Parathyroid adenoma (tissue), 2 donors: ENCODE results near the gene ZDHHC14.

Source experiments
- H2AFZ ChIP-seq: fragments of 300-600 bp; sonication (generic); one replicate; pipeline ENCODE4 v1.7.0; 2017; ENCODE audit warnings: antibody characterized with exemption, mild to moderate bottlenecking
- H3K27ac ChIP-seq: fragments of 300-600 bp; sonication (generic); one replicate; pipeline ENCODE4 v1.7.0; 2017
- H3K27me3 ChIP-seq: fragments of 300-600 bp; sonication (generic); one replicate; pipeline ENCODE4 v1.7.0; 2017; ENCODE audit warnings: low read length; ENCODE audit not compliant: control insufficient read depth, insufficient read depth
- H3K36me3 ChIP-seq: fragments of 300-600 bp; sonication (generic); one replicate; pipeline ENCODE4 v1.7.0; 2017; ENCODE audit warnings: low read length; ENCODE audit not compliant: control insufficient read depth, insufficient read depth
- H3K4me1 ChIP-seq: fragments of 300-600 bp; sonication (generic); one replicate; pipeline ENCODE4 v1.7.0; 2017; ENCODE audit warnings: control low read depth
- H3K4me2 ChIP-seq: fragments of 300-600 bp; sonication (generic); one replicate; pipeline ENCODE4 v1.7.0; 2017; ENCODE audit warnings: low read length
- H3K4me3 ChIP-seq: fragments of 300-600 bp; sonication (generic); one replicate; pipeline ENCODE4 v1.7.0; 2017; ENCODE audit warnings: low read depth, low read length
- H3K79me2 ChIP-seq: fragments of 300-600 bp; sonication (generic); one replicate; pipeline ENCODE4 v1.7.0; 2017; ENCODE audit warnings: control low read depth
- H3K9ac ChIP-seq: fragments of 300-600 bp; sonication (generic); one replicate; pipeline ENCODE4 v1.7.0; 2017; ENCODE audit warnings: mild to moderate bottlenecking
- H3K9me3 ChIP-seq: fragments of 300-600 bp; sonication (generic); one replicate; pipeline ENCODE4 v1.7.0; 2017; ENCODE audit warnings: low read length; ENCODE audit not compliant: control insufficient read depth
- TF ChIP-seq, protein P1 (sequence below): fragments of 300-600 bp; sonication (generic); IDR thresholded peaks from one replicate; pipeline ENCODE4 v1.7.0; 2017; ENCODE audit warnings: antibody characterized with exemption, mild to moderate bottlenecking
- donor health status: primary hyperparathyroidism.

ZDHHC14 gene

DNA sequence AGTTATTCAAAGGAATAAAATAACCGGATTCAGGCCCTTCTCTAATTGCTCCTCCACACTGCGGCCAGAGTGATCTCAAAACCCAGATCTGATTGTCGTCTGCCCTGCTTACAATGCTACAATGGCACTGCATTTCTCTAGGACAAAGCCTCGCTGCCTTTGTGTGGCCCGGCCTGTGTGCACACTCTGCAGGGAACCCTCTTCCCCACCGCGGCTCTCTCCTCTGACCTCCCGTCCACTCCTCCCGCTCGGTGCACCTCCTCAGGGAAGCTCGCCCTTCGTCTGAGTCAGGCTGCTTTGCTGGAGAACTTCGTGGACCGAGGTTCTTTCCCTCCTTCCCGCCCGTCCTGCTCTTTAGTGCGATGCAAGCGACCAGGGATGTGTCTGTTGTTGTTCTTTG, 340.4 kb downstream of the ZDHHC14 start:
- Histone ChIP-seq H3K36me3 (no peaks in the 10 kb centered on the region), H3K79me2 (no peaks in the 10 kb centered on the region), H3K4me3 (no peak overlapping the region), H3K9ac (no peak overlapping the region), H2AFZ (no peak overlapping the region), H3K27ac (no peak overlapping the region), H3K4me2 (no peak overlapping the region), H3K27me3 (no peaks in the 10 kb centered on the region), H3K9me3 (no peaks in the 10 kb centered on the region), H3K4me1 (no peaks in the 10 kb centered on the region)
- TF ChIP-seq, protein P1, sequence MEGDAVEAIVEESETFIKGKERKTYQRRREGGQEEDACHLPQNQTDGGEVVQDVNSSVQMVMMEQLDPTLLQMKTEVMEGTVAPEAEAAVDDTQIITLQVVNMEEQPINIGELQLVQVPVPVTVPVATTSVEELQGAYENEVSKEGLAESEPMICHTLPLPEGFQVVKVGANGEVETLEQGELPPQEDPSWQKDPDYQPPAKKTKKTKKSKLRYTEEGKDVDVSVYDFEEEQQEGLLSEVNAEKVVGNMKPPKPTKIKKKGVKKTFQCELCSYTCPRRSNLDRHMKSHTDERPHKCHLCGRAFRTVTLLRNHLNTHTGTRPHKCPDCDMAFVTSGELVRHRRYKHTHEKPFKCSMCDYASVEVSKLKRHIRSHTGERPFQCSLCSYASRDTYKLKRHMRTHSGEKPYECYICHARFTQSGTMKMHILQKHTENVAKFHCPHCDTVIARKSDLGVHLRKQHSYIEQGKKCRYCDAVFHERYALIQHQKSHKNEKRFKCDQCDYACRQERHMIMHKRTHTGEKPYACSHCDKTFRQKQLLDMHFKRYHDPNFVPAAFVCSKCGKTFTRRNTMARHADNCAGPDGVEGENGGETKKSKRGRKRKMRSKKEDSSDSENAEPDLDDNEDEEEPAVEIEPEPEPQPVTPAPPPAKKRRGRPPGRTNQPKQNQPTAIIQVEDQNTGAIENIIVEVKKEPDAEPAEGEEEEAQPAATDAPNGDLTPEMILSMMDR: no peak

DNA sequence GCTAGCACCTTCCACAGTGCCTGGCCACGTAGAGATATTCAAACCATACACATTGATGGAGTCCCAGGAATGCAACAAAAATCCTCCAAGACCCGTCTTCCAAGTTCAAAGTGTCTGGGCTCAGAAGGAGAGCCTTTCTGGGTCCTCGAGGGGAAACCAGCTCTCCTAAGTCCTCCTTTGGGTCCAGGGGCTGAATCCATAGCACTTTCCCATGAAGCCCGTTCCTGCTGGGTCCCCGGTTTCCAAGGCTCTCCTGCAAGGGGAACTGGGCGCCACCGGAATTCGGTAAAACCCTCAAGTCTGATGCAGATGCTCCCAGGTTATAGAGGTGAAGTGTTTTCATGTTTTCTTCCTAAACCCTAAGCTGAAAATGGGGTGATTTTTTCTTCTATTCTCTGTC, 340.8 kb downstream of the ZDHHC14 start:
- Histone ChIP-seq H3K4me3 (no peak overlapping the region), H3K27me3 (no peaks in the 10 kb centered on the region), H3K9ac (no peak overlapping the region), H2AFZ (no peak overlapping the region), H3K36me3 (no peaks in the 10 kb centered on the region), H3K27ac (no peak overlapping the region), H3K4me2 (no peak overlapping the region), H3K4me1 (no peaks in the 10 kb centered on the region), H3K79me2 (no peaks in the 10 kb centered on the region), H3K9me3 (no peaks in the 10 kb centered on the region)
- TF ChIP-seq, protein P1: no peak

DNA sequence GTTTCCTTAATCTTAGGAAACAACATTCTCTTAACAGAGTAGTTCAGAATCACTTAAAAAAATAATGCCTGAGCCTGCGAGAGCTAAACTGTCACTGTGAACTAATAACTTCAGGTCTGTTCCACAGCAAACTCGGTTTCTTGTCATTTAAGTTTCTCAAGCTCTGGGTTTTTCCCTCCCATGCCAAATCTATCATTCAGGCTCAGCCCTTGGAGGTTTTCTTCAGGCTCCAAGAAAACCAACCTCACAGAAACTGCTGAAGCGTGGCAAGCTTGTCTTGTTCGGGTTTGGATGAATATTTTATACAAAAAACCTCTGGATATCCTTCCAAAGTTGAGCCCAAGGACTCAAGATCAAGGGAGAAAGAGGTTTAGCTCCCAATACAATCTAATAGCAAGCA, 342.4 kb downstream of the ZDHHC14 start:
- no peaks in the 10 kb centered on the region for H3K9me3 ChIP-seq
- no peaks in the 10 kb centered on the region for H3K79me2 ChIP-seq
- no peaks in the 10 kb centered on the region for H3K4me1 ChIP-seq
- H3K27ac ChIP-seq: no peak overlapping the region
- H3K27me3 ChIP-seq: no peaks in the 10 kb centered on the region
- H3K4me2 ChIP-seq: no peak overlapping the region
- H2AFZ ChIP-seq: no peak overlapping the region
- H3K4me3 ChIP-seq: no peak overlapping the region
- H3K36me3 ChIP-seq: no peaks in the 10 kb centered on the region
- H3K9ac ChIP-seq: no peak overlapping the region
- TF ChIP-seq, protein P1: no peak

GRCh38 chr6:157724138-157724820, 343.3 kb downstream of the ZDHHC14 start:
- TF ChIP-seq, protein P1: no peak
- no peaks in the 10 kb centered on the region for H3K27me3 ChIP-seq
- H3K79me2 ChIP-seq: no peaks in the 10 kb centered on the region
- H3K9ac ChIP-seq: no peak overlapping the region
- no peak overlapping the region for H3K27ac ChIP-seq
- no peaks in the 10 kb centered on the region for H3K4me1 ChIP-seq
- H3K4me3 ChIP-seq: no peak overlapping the region
- no peak overlapping the region for H2AFZ ChIP-seq
- no peak overlapping the region for H3K4me2 ChIP-seq
- H3K9me3 ChIP-seq: no peaks in the 10 kb centered on the region
- H3K36me3 ChIP-seq: no peaks in the 10 kb centered on the region
